H1 (cell line): ENCODE results near the gene RER1. TPM values are rescaled to one million over a fixed set of nuclear protein-coding genes. Genes with fewer than 3 reads are reported as not detected.

Experiments
- CTCF ChIA-PET: fragments of 300-600 bp; sonication (Branson Sonifier 250); formaldehyde crosslinking; loops from one replicate; lab custom pipeline; 2021; ENCODE audit not compliant: partially characterized antibody; lab: Charles Lee
- POLR2A ChIA-PET: fragments of 300-600 bp; sonication (Branson Sonifier 250); formaldehyde crosslinking; loops from one replicate; lab custom pipeline; 2021; ENCODE audit warnings: inconsistent platforms; ENCODE audit not compliant: partially characterized antibody; lab: Charles Lee
- DNase-seq, 2 experiments: peaks; one replicate each; pipeline versions ENCODE4 v3.0.0 to v3.0.0-alpha.2; 2010 to 2022; ENCODE audit warnings: low spot score in 2 of 2, low read depth in 1 of 2, mixed read lengths in 1 of 2
- FAIRE-seq: peaks from 2 replicates; lab custom pipeline; 2011; peaks lifted over from hg19 to GRCh38; lab: Jason Lieb, UNC
- H2AFZ ChIP-seq: 2 replicates; pipeline ENCODE4 v1.8.1; 2012; ENCODE audit warnings: low read length, inconsistent platforms
- H2AK5ac ChIP-seq: 2 replicates; pipeline ENCODE4 v1.6.1; 2013; ENCODE audit warnings: low read depth, low read length
- H2BK120ac ChIP-seq: replicated peaks from 2 replicates; pipeline ENCODE3; 2013; ENCODE audit warnings: low read depth, low read length, inconsistent platforms
- H2BK12ac ChIP-seq: 2 replicates; pipeline ENCODE4 v1.6.1; 2013; ENCODE audit warnings: low read depth, low read length
- H2BK15ac ChIP-seq: 2 replicates; pipeline ENCODE4 v1.6.1; 2013; ENCODE audit warnings: low read length
- H2BK20ac ChIP-seq: 2 replicates; pipeline ENCODE4 v1.6.1; 2013; ENCODE audit warnings: low read length
- H2BK5ac ChIP-seq: 2 replicates; pipeline ENCODE4 v1.6.1; 2013; ENCODE audit warnings: low read depth, low read length
- H3K14ac ChIP-seq: 2 replicates; pipeline ENCODE4 v1.6.1; 2013; ENCODE audit warnings: inconsistent platforms; ENCODE audit not compliant: insufficient read length
- H3K18ac ChIP-seq: 2 replicates; pipeline ENCODE4 v1.6.1; 2013; ENCODE audit warnings: low read length; ENCODE audit errors: extremely low read depth
- H3K23ac ChIP-seq: 2 replicates; pipeline ENCODE4 v1.6.1; 2013; ENCODE audit warnings: inconsistent platforms; ENCODE audit not compliant: insufficient read length
- H3K23me2 ChIP-seq: 2 replicates; pipeline ENCODE4 v1.6.1; 2013; ENCODE audit warnings: low read depth, low read length
- H3K27ac ChIP-seq: 2 replicates; pipeline ENCODE4 v1.6.1; 2011; ENCODE audit warnings: low read depth, low read length, inconsistent platforms
- H3K27me3 ChIP-seq, 4 experiments: replicated peaks in 1 of 4; 1 replicate in 1 of 4; 2 replicates in 3 of 4; pipeline versions ENCODE4 v1.6.1 to v1.8.1; 2011 to 2013; ENCODE audit warnings: low read length in 3 of 4, mild to moderate bottlenecking in 3 of 4, inconsistent platforms in 2 of 4, mixed read lengths in 2 of 4, moderate library complexity in 1 of 4; ENCODE audit not compliant: control insufficient read depth in 3 of 4, insufficient read depth in 3 of 4; ENCODE audit errors: extremely low read depth in 1 of 4
- H3K36me3 ChIP-seq, 4 experiments: 2 replicates each; pipeline versions ENCODE4 v1.6.1 to v1.8.1; 2011 to 2013; ENCODE audit warnings: mild to moderate bottlenecking in 4 of 4, low read length in 3 of 4, moderate library complexity in 2 of 4, control low read depth in 1 of 4, inconsistent platforms in 1 of 4; ENCODE audit not compliant: insufficient read depth in 4 of 4, control insufficient read depth in 2 of 4
- H3K4ac ChIP-seq: replicated peaks from 2 replicates; pipeline ENCODE3; 2013; ENCODE audit warnings: low read length, low read depth, mixed read lengths, inconsistent platforms; ENCODE audit not compliant: insufficient read length
- H3K4me1 ChIP-seq, 4 experiments: replicated peaks in 1 of 4; 1 replicate in 1 of 4; 2 replicates in 3 of 4; pipeline versions ENCODE4 v1.6.1 to v1.8.1; 2011 to 2013; ENCODE audit warnings: low read length in 3 of 4, inconsistent platforms in 2 of 4, mixed read lengths in 1 of 4; ENCODE audit not compliant: insufficient read depth in 4 of 4, control insufficient read depth in 3 of 4
- H3K4me2 ChIP-seq, 2 experiments: 2 replicates each; pipeline versions ENCODE4 v1.6.1 to v1.8.1; 2011 to 2013; ENCODE audit warnings: low read depth in 2 of 2, low read length in 2 of 2, control low read depth in 1 of 2, inconsistent platforms in 1 of 2, mild to moderate bottlenecking in 1 of 2; ENCODE audit not compliant: insufficient read depth in 1 of 2
- H3K4me3 ChIP-seq, 4 experiments: fragments of 200-600, 300-600 bp in 1 of 4; sonication (generic), shearing (Covaris generic), sonication (Bioruptor Twin) in 1 of 4; 2 replicates each; pipeline versions ENCODE4 v1.5.1 to v1.8.1; 2011 to 2016; ENCODE audit warnings: low read length in 4 of 4, low read depth in 3 of 4, control low read depth in 2 of 4, inconsistent platforms in 2 of 4, mild to moderate bottlenecking in 2 of 4, mixed read lengths in 1 of 4, moderate library complexity in 1 of 4; ENCODE audit not compliant: insufficient read depth in 2 of 4; ENCODE audit errors: extremely low read depth in 1 of 4
- H3K56ac ChIP-seq: replicated peaks from 2 replicates; pipeline ENCODE3; 2013; ENCODE audit warnings: low read depth, mild to moderate bottlenecking, mixed read lengths, low read length, inconsistent platforms; ENCODE audit not compliant: insufficient read length
- H3K79me1 ChIP-seq: 2 replicates; pipeline ENCODE4 v1.6.1; 2013; ENCODE audit warnings: low read depth, low read length, control low read depth
- H3K79me2 ChIP-seq, 2 experiments: 2 replicates each; pipeline versions ENCODE4 v1.6.1 to v1.8.1; 2012 to 2013; ENCODE audit warnings: low read length in 2 of 2, mild to moderate bottlenecking in 2 of 2, inconsistent platforms in 1 of 2; ENCODE audit not compliant: insufficient read depth in 2 of 2, control insufficient read depth in 1 of 2
- H3K9ac ChIP-seq, 4 experiments: replicated peaks in 1 of 4; 1 replicate in 1 of 4; 2 replicates in 3 of 4; pipeline versions ENCODE4 v1.6.1 to v1.8.1; 2011 to 2013; ENCODE audit warnings: low read depth in 3 of 4, low read length in 3 of 4, control low read depth in 2 of 4, mild to moderate bottlenecking in 2 of 4, moderate library complexity in 2 of 4, inconsistent platforms in 1 of 4; ENCODE audit errors: extremely low read depth in 1 of 4
- H3K9me3 ChIP-seq, 2 experiments: 2 replicates each; pipeline versions ENCODE4 v1.6.1 to v1.8.1; 2012 to 2013; ENCODE audit warnings: mild to moderate bottlenecking in 2 of 2, moderate library complexity in 2 of 2, control low read depth in 1 of 2, inconsistent platforms in 1 of 2, low read depth in 1 of 2, low read length in 1 of 2, mixed read lengths in 1 of 2; ENCODE audit not compliant: insufficient read depth in 2 of 2
- H4K20me1 ChIP-seq, 2 experiments: replicated peaks in 1 of 2; 2 replicates each; pipeline versions ENCODE3 to v1.8.1; 2011 to 2013; ENCODE audit warnings: inconsistent platforms in 2 of 2, low read length in 2 of 2, mild to moderate bottlenecking in 1 of 2; ENCODE audit not compliant: insufficient read depth in 2 of 2, control insufficient read depth in 1 of 2
- H4K5ac ChIP-seq: 2 replicates; pipeline ENCODE4 v1.6.1; 2013; ENCODE audit warnings: low read length, low read depth, mixed read lengths, inconsistent platforms; ENCODE audit not compliant: insufficient read length
- H4K8ac ChIP-seq: 2 replicates; pipeline ENCODE4 v1.8.0; 2013; ENCODE audit warnings: mild to moderate bottlenecking, moderate library complexity, low read length, inconsistent platforms; ENCODE audit not compliant: insufficient read depth; ENCODE audit errors: extremely low read depth
- H4K91ac ChIP-seq: replicated peaks from 2 replicates; pipeline ENCODE3; 2013; ENCODE audit warnings: low read length, mixed read lengths, inconsistent platforms; ENCODE audit not compliant: insufficient read length
- CBX5 ChIP-seq: fragments of 300-800, 300-1000 bp; sonication (generic); IDR thresholded peaks from 2 replicates; pipeline ENCODE4 v1.7.1; 2016; ENCODE audit warnings: antibody characterized with exemption, low read length, low read depth
- CEBPB ChIP-seq: IDR thresholded peaks from 2 replicates; pipeline ENCODE4 v1.6.1; 2012; ENCODE audit warnings: low read depth, low read length
- CTCF ChIP-seq, 3 experiments: IDR thresholded peaks; 1 replicate in 2 of 3; 2 replicates in 1 of 3; pipeline versions ENCODE4 v1.5.1 to v1.6.1; 2011; ENCODE audit warnings: low read length in 3 of 3, mild to moderate bottlenecking in 3 of 3, inconsistent platforms in 2 of 3, low read depth in 1 of 3, moderate library complexity in 1 of 3; ENCODE audit not compliant: insufficient read depth in 1 of 3; ENCODE audit errors: control extremely low read depth in 1 of 3
- E2F6 ChIP-seq: IDR thresholded peaks from 2 replicates; pipeline ENCODE4 v1.6.1; 2012; ENCODE audit warnings: inconsistent platforms
- GABPA ChIP-seq: IDR thresholded peaks from 2 replicates; pipeline ENCODE4 v1.6.1; 2011; ENCODE audit warnings: mild to moderate bottlenecking, low read length, moderate library complexity, borderline replicate concordance; ENCODE audit not compliant: insufficient read depth
- JUN ChIP-seq: IDR thresholded peaks from 2 replicates; pipeline ENCODE4 v1.6.1; 2011; ENCODE audit warnings: low read depth, mild to moderate bottlenecking, improper control_type of control experiment, low read length
- SP1 ChIP-seq: IDR thresholded peaks from 2 replicates; pipeline ENCODE4 v1.6.1; 2011; ENCODE audit warnings: low read depth, low read length
- SP2 ChIP-seq: IDR thresholded peaks from 2 replicates; pipeline ENCODE4 v1.6.1; 2012; ENCODE audit warnings: mild to moderate bottlenecking, low read length, inconsistent platforms
- SUZ12 ChIP-seq: fragments of 200-600 bp; sonication (generic); IDR thresholded peaks from 2 replicates; pipeline ENCODE4 v1.6.1; 2012; ENCODE audit warnings: mild to moderate bottlenecking, inconsistent platforms, low read length, moderate library complexity, mixed read lengths
- WGBS, 2 experiments: shearing (Covaris generic) in 1 of 2; methylation state at CpG; one replicate each; pipeline versions ENCODE4 v1.1.6 to v1.1.7; 2013 to 2015; ENCODE audit warnings: low lambda C conversion rate in 2 of 2, mixed read lengths in 2 of 2, inconsistent platforms in 1 of 2, low coverage in 1 of 2, missing lambda C conversion rate in 1 of 2; ENCODE audit not compliant: insufficient replicate concordance in 2 of 2, insufficient coverage in 1 of 2, insufficient read length in 1 of 2; ENCODE audit errors: extremely low coverage in 1 of 2, missing lambda C conversion rate in 1 of 2; 5-methylcytosine and 5-hydroxymethylcytosine counted together
- polyA plus RNA-seq, 7 experiments: library from polyadenylated mRNA; depleted of rRNA in 3 of 7; stranded (reverse) in 5 of 7; unstranded in 2 of 7; fragments of >200 nt in 5 of 7; fragments of 200-250 nt in 2 of 7; gene quantifications; 1 replicate in 5 of 7; 2 replicates in 1 of 7; 4 replicates in 1 of 7; pipeline versions ENCODE4 v1.2.1 to v1.2.3, GENCODE V29; 2011 to 2013; ENCODE audit warnings: missing spikeins in 2 of 7, mixed read lengths in 2 of 7
- total RNA-seq: library from RNA; stranded (reverse); fragmentation: NEBNext Ultra II Directional; extraction: Animal tissue kit (Norgen Biotek cat#: 25700); gene quantifications from 2 replicates; pipeline ENCODE4 v1.2.1, GENCODE V29; 2021
- TF ChIP-seq, protein P1 (sequence below): IDR thresholded peaks from 2 replicates; pipeline ENCODE4 v1.6.1; 2011; ENCODE audit warnings: low read depth, mild to moderate bottlenecking, low read length; ENCODE audit not compliant: insufficient read depth

RER1 gene
- total and polyA plus RNA-seq, 2 of the 8 experiments (the other 6 are each of a cell fraction or from before 2014, with no cell fraction given) = 102 to 134 TPM

GRCh38 chr1:2407991-2408275 lies 16.3 kb downstream of the RER1 start:
- 89% methylated on average over 7 of the region's 8 CpGs; no CpG with 5 or more reads in 1 of the 2 experiments for WGBS, 2 experiments
- CTCF ChIA-PET = interaction anchor here (1.0 to 2.4 kb wide), 4 partner anchors 12 to 140 kb away, joined by 3 to 10 read pairs (median 6); no protein-coding TSS in a partner anchor

More at GRCh38 chr1:2407991-2408275, 16.3 kb downstream of the RER1 start:
- Histone ChIP-seq H3K27me3 (no peaks in the 10 kb centered on the region), H4K8ac (no peak overlapping the region), H2BK120ac (no peak overlapping the region), H2BK12ac (no peak overlapping the region), H3K23ac (no peak overlapping the region), H4K5ac (no peak overlapping the region), H3K36me3 (peaks cover 17 to 38% (median 30%) of the 10 kb centered on the region in 4 experiments; a peak in 7 of 8 replicates), H3K56ac (no peak overlapping the region), H3K18ac (no peak overlapping the region), H2BK20ac (no peak overlapping the region), H2AFZ (no peak overlapping the region), H3K4me2 (no peak overlapping the region), H3K4me3 (no peak overlapping the region), H3K4me1 (peaks cover 0 to 3% (median 1%) of the 10 kb centered on the region in 4 experiments; a peak in 2 of 7 replicates), H3K27ac (no peak overlapping the region), H4K91ac (no peak overlapping the region), H3K4ac (no peak overlapping the region), H3K79me1 (no peaks in the 10 kb centered on the region), H3K9ac (no peak overlapping the region), H3K23me2 (peaks cover 7% of the 10 kb centered on the region; the same call in 1 of the 2 replicates), H2BK5ac (no peak overlapping the region), H3K79me2 (peaks cover 0 to 6% of the 10 kb centered on the region in 2 experiments; a peak in 1 of 4 replicates), H2BK15ac (no peak overlapping the region), H4K20me1 (peaks cover 4 to 13% of the 10 kb centered on the region in 2 experiments), H3K14ac (no peak overlapping the region), H2AK5ac (no peak overlapping the region), H3K9me3 (no peaks in the 10 kb centered on the region)
- DNase-seq (no peak), FAIRE-seq (no peak)
- TF ChIP-seq, protein P1, sequence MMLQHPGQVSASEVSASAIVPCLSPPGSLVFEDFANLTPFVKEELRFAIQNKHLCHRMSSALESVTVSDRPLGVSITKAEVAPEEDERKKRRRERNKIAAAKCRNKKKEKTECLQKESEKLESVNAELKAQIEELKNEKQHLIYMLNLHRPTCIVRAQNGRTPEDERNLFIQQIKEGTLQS = no peak
- no peak for TF ChIP-seq CEBPB
- no peak for TF ChIP-seq SP1
- TF ChIP-seq CBX5 = no peak
- no peak for TF ChIP-seq SUZ12
- no peak for TF ChIP-seq E2F6
- no peak for TF ChIP-seq GABPA
- TF ChIP-seq CTCF (IDR thresholded peaks at IDR 0.05; ENCODE audit: control extremely low read depth in 1 of 3, insufficient read depth in 1 of 3, low read depth in 1 of 3, low read length in 3 of 3) = no peak
- TF ChIP-seq SP2 = no peak
- no peak for TF ChIP-seq JUN
- POLR2A ChIA-PET = interaction anchor here (0.7 to 4.4 kb wide), 5 partner anchors 11 to 89 kb away, joined by 3 to 29 read pairs (median 4); no protein-coding TSS in a partner anchor
